Skeletal muscle tissue (tissue), 4 donors: ENCODE measurements around the gene KIF5B. TPM values are rescaled to one million over a fixed set of nuclear protein-coding genes. Genes with fewer than 3 reads are reported as not detected.
"Not testable (repeated sequence)": the region's sequence is repeated elsewhere in the genome, so short reads cannot be mapped to it uniquely, and the experiment has no call there.

Experiments used
- H3K27ac ChIP-seq: one replicate; pipeline ENCODE4 v1.7.0; 2013; ENCODE audit warnings: mild to moderate bottlenecking, low read depth, low read length, inconsistent platforms
- H3K27me3 ChIP-seq, 3 donors: one replicate each; pipeline ENCODE4 v1.7.0; 2013; ENCODE audit warnings: low read length in 3 of 3; ENCODE audit not compliant: control insufficient read depth in 3 of 3, insufficient read depth in 3 of 3
- H3K36me3 ChIP-seq, 3 donors: one replicate each; pipeline ENCODE4 v1.7.0; 2013; ENCODE audit warnings: low read length in 3 of 3; ENCODE audit not compliant: control insufficient read depth in 3 of 3, insufficient read depth in 3 of 3
- H3K4me1 ChIP-seq, 3 donors: one replicate each; pipeline ENCODE4 v1.7.0; 2013; ENCODE audit warnings: low read length in 3 of 3, mild to moderate bottlenecking in 3 of 3; ENCODE audit not compliant: control insufficient read depth in 3 of 3, insufficient read depth in 3 of 3
- H3K4me3 ChIP-seq, 3 donors: one replicate each; pipeline ENCODE4 v1.7.0; 2013; ENCODE audit warnings: low read length in 3 of 3
- H3K9ac ChIP-seq, 3 donors: one replicate each; pipeline ENCODE4 v1.7.0; 2013; ENCODE audit warnings: low read length in 3 of 3, mild to moderate bottlenecking in 3 of 3, moderate library complexity in 2 of 3, low read depth in 1 of 3
- H3K9me3 ChIP-seq, 3 donors: one replicate each; pipeline ENCODE4 v1.7.0; 2013; ENCODE audit warnings: low read length in 3 of 3; ENCODE audit not compliant: control insufficient read depth in 3 of 3
- total RNA-seq: library from RNA; depleted of rRNA; stranded (reverse); fragments of >200 nt; gene quantifications from one replicate; pipeline ENCODE4 v1.2.3, GENCODE V29; 2014
- donor health status: Osteomylitis.

The KIF5B gene
- total RNA-seq, 1 donor from 2014 or later, result 52.2 TPM

- Histone ChIP-seq H3K27ac (no peak overlapping the region), H3K36me3 (no peaks in the 10 kb centered on the region), H3K9ac (no peak overlapping the region), H3K9me3 (no peaks in the 10 kb centered on the region), H3K4me1 (peaks cover 5 to 8% (median 5%) of the 10 kb centered on the region in 3 donors), H3K27me3 (no peaks in the 10 kb centered on the region), H3K4me3 (no peak overlapping the region)
These were observed 4.1 kb upstream of the KIF5B start for GRCh38 chr10:32060347-32060746.

GRCh38 chr10:32059472-32059871 is 3.2 kb upstream of the KIF5B start:
- H3K4me1 ChIP-seq, result peaks cover 5 to 8% (median 8%) of the 10 kb centered on the region in 3 donors
- no peaks in the 10 kb centered on the region for H3K36me3 ChIP-seq
- no peaks in the 10 kb centered on the region for H3K9me3 ChIP-seq
- H3K27me3 ChIP-seq, result no peaks in the 10 kb centered on the region
- no peak overlapping the region for H3K4me3 ChIP-seq
- H3K27ac ChIP-seq, result no peak overlapping the region
- H3K9ac ChIP-seq, result no peak overlapping the region

- H3K27ac ChIP-seq, result peak overlapping the region; percentile 95
- H3K36me3 ChIP-seq, result no peaks in the 10 kb centered on the region
- H3K27me3 ChIP-seq, result no peaks in the 10 kb centered on the region
- H3K4me1 ChIP-seq, result peaks cover 13 to 28% (median 18%) of the 10 kb centered on the region in 3 donors
- H3K4me3 ChIP-seq, result peak overlapping the region; percentile 92 to 97 (median 95)
- H3K9ac ChIP-seq, result peak overlapping the region; percentile 89 to 92 (median 92)
- H3K9me3 ChIP-seq, result no peaks in the 10 kb centered on the region
These were observed 779 bp upstream of the KIF5B start for GRCh38 chr10:32057036-32057372.

GRCh38 chr10:32055478-32056135 is 618 bp downstream of the KIF5B start:
- peak overlapping the region; percentile 95 for H3K27ac ChIP-seq
- H3K4me3 ChIP-seq, result peak overlapping the region; percentile 92 to 97 (median 95)
- no peaks in the 10 kb centered on the region for H3K27me3 ChIP-seq
- no peaks in the 10 kb centered on the region for H3K36me3 ChIP-seq
- peaks cover 16 to 31% (median 21%) of the 10 kb centered on the region in 3 donors for H3K4me1 ChIP-seq
- peak overlapping the region; percentile 89 to 92 (median 92) for H3K9ac ChIP-seq
- H3K9me3 ChIP-seq, result no peaks in the 10 kb centered on the region

- Histone ChIP-seq H3K4me3 (peak overlapping the region; percentile 92 to 97 (median 95)), H3K27me3 (no peaks in the 10 kb centered on the region), H3K4me1 (peaks cover 22 to 31% (median 28%) of the 10 kb centered on the region in 3 donors), H3K36me3 (no peaks in the 10 kb centered on the region), H3K27ac (peak overlapping the region; percentile 10), H3K9ac (peak overlapping the region; percentile 89 to 92 (median 92)), H3K9me3 (no peaks in the 10 kb centered on the region)
These were observed 2.1 kb downstream of the KIF5B start for GRCh38 chr10:32054094-32054493.

GRCh38 chr10:32053392-32053791 is 2.8 kb downstream of the KIF5B start:
- Histone ChIP-seq H3K4me3 (peak overlapping the region in 2 of 3 donors; percentile 92 to 97), H3K4me1 (peaks cover 22 to 31% (median 28%) of the 10 kb centered on the region in 3 donors)
- H3K9me3 ChIP-seq, H3K9ac ChIP-seq, H3K27me3 ChIP-seq, H3K36me3 ChIP-seq, H3K27ac ChIP-seq: not testable (repeated sequence)

- no peak overlapping the region for H3K27ac ChIP-seq
- H3K9me3 ChIP-seq, result no peaks in the 10 kb centered on the region
- peaks cover 6 to 12% (median 8%) of the 10 kb centered on the region in 3 donors for H3K36me3 ChIP-seq
- peak overlapping the region in 1 of 3 donors; percentile 34 for H3K4me3 ChIP-seq
- peaks cover 20 to 27% (median 25%) of the 10 kb centered on the region in 3 donors for H3K4me1 ChIP-seq
- H3K27me3 ChIP-seq, result no peaks in the 10 kb centered on the region
- no peak overlapping the region for H3K9ac ChIP-seq
These were observed 4.3 kb downstream of the KIF5B start for GRCh38 chr10:32051926-32052325.

GRCh38 chr10:32050177-32050576 is 6.0 kb downstream of the KIF5B start:
- H3K27me3 ChIP-seq, result no peaks in the 10 kb centered on the region
- peaks cover 8 to 21% (median 16%) of the 10 kb centered on the region in 3 donors for H3K36me3 ChIP-seq
- H3K27ac ChIP-seq, result no peak overlapping the region
- H3K9ac ChIP-seq, result no peak overlapping the region
- no peak overlapping the region for H3K4me3 ChIP-seq
- H3K9me3 ChIP-seq, result no peaks in the 10 kb centered on the region
- H3K4me1 ChIP-seq, result peaks cover 17 to 26% (median 20%) of the 10 kb centered on the region in 3 donors

- Histone ChIP-seq H3K9me3 (no peaks in the 10 kb centered on the region), H3K27me3 (no peaks in the 10 kb centered on the region), H3K9ac (no peak overlapping the region), H3K27ac (no peak overlapping the region), H3K4me1 (peaks cover 15 to 20% (median 20%) of the 10 kb centered on the region in 3 donors), H3K4me3 (no peak overlapping the region), H3K36me3 (peaks cover 8 to 24% (median 16%) of the 10 kb centered on the region in 3 donors)
These were observed 7.1 kb downstream of the KIF5B start for GRCh38 chr10:32049113-32049512.

GRCh38 chr10:32048282-32048681 is 7.9 kb downstream of the KIF5B start:
- Histone ChIP-seq H3K27me3 (no peaks in the 10 kb centered on the region), H3K4me1 (peaks cover 12 to 20% (median 18%) of the 10 kb centered on the region in 3 donors), H3K27ac (no peak overlapping the region), H3K36me3 (peaks cover 8 to 25% (median 16%) of the 10 kb centered on the region in 3 donors), H3K9me3 (no peaks in the 10 kb centered on the region), H3K9ac (no peak overlapping the region), H3K4me3 (no peak overlapping the region)
